Measurements from ENCODE around the gene FSCN2. TPM values are rescaled to one million over a fixed set of nuclear protein-coding genes. Genes with fewer than 3 reads are reported as not detected.

Gene FSCN2
- total and polyA plus RNA-seq, 7 donors = 0.08 to 0.71 (median 0.11) TPM; not detected in 1

DNA sequence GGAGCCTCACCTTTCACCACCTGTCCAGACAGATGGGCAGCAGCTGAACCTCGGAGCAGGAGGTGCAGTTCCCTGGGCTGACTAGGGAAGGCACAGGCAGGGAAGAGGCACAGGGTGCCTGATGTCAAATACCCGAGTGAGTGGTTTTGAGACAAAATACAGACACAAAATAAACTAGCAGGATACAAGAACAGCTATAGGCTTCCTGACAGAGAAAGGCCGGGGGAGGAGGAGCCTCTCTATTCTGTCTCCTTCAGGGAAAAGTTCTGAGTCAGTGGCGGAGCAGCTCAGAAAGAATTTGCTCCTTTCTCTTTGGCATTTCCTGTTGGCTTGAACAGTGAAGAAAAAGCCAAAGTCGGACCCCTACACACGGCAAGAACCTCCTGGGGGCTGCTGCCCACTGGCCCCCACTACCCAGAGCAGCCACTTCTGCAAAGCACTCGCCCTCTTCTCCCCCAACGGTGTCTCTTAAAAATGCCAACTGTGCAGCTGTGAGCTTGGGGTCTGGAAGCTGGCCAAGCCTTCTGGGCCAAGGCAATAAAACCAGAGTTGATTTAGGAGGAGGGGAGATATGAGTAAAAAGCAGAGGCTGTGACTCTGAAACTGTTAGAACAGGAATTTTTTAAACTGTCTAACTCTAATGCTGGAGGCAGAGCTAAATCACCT lies 38.4 kb downstream of the FSCN2 start:
- 13 to 17% (median 14%) methylated on average over 8 of the region's 8 CpGs for WGBS, 3 donors
- Histone ChIP-seq H3K4me3 (no peak overlapping the region), H3K4me1 (peaks cover 20% of the 10 kb centered on the region), H3K27me3 (ENCODE audit: insufficient read depth in 3 of 3, low read length in 2 of 3) (no peaks in the 10 kb centered on the region), H3K36me3 (ENCODE audit: insufficient read depth in 1 of 2, low read depth in 1 of 2) (peaks cover 3 to 100% of the 10 kb centered on the region in 2 donors), H3K27ac (peak overlapping the region; percentile 66), H3K9me3 (no peaks in the 10 kb centered on the region)
- intact Hi-C loops (cut with DNase I) = loop anchor here in 1 of 2 donors (5.0 to 10.0 kb wide), 2 partner anchors 36 to 58 kb away; no protein-coding TSS in a partner anchor
- TF ChIP-seq, protein P1, sequence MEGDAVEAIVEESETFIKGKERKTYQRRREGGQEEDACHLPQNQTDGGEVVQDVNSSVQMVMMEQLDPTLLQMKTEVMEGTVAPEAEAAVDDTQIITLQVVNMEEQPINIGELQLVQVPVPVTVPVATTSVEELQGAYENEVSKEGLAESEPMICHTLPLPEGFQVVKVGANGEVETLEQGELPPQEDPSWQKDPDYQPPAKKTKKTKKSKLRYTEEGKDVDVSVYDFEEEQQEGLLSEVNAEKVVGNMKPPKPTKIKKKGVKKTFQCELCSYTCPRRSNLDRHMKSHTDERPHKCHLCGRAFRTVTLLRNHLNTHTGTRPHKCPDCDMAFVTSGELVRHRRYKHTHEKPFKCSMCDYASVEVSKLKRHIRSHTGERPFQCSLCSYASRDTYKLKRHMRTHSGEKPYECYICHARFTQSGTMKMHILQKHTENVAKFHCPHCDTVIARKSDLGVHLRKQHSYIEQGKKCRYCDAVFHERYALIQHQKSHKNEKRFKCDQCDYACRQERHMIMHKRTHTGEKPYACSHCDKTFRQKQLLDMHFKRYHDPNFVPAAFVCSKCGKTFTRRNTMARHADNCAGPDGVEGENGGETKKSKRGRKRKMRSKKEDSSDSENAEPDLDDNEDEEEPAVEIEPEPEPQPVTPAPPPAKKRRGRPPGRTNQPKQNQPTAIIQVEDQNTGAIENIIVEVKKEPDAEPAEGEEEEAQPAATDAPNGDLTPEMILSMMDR (IDR thresholded peaks at IDR 0.05) = no peak
- peak; percentile 58 to 71 (median 62) for ATAC-seq
- peak; percentile 62 to 84 for DNase-seq

DNA sequence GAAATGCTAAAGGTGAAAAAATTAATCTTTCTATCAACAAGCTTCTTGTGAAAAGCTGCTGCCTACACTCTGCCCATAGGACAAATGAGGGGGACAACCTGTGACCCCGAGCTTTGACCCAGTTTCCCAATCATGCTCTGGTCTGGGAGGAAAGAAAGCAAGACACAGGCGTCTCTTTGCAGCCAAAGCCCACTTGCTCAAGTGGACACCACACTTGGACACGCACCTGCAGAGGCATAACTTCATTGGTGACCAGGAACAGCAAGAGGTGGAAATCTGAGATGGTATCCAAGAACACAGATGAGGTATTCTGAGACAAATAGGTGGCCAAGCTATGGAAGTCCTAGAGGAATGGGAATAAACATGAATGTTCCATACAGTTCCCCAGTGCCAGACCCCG lies 39.0 kb downstream of the FSCN2 start:
- DNase-seq = no peak
- no peaks in the 10 kb centered on the region for H3K9me3 ChIP-seq
- H3K27me3 ChIP-seq (ENCODE audit: insufficient read depth in 3 of 3, low read length in 2 of 3) = no peaks in the 10 kb centered on the region
- H3K27ac ChIP-seq = peak overlapping the region; percentile 66
- no peak overlapping the region for H3K4me3 ChIP-seq
- WGBS, 3 donors = 57 to 73% (median 57%) methylated on average over 4 of the region's 4 CpGs
- TF ChIP-seq, protein P1 (IDR thresholded peaks at IDR 0.05) = no peak
- intact Hi-C loops (cut with DNase I) = loop anchor here in 1 of 2 donors (5.0 to 10.0 kb wide), 2 partner anchors 35 to 58 kb away; no protein-coding TSS in a partner anchor
- H3K36me3 ChIP-seq (ENCODE audit: insufficient read depth in 1 of 2, low read depth in 1 of 2) = peaks cover 3 to 100% of the 10 kb centered on the region in 2 donors
- no peak for ATAC-seq
- H3K4me1 ChIP-seq = peaks cover 20% of the 10 kb centered on the region

DNA sequence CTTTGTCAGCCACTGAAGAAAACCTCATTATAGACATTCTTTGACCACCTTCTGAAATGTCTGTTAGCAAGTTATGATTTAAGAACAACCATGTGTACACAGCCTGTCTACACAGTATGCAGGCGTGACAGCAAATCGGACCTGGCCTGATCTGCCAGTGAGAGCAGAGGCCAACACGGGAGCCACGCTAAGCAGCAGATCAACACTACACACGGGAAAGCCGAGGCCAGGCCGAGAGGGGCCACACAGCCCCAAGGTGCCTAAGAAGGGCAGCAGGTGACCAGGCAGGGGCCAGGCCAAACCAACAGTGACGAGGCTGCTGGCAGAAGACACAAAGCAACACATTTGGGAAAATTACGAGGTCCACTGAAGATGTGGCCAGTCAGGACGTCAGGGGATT lies 40.2 kb downstream of the FSCN2 start:
- H3K27me3 ChIP-seq (ENCODE audit: insufficient read depth in 3 of 3, low read length in 2 of 3) = no peaks in the 10 kb centered on the region
- WGBS, 3 donors = 69 to 74% (median 73%) methylated on average over 10 of the region's 10 CpGs
- DNase-seq (no peak), ATAC-seq (peak in 1 of 4 donors; percentile 14)
- H3K4me1 ChIP-seq = peaks cover 20% of the 10 kb centered on the region
- peaks cover 3 to 100% of the 10 kb centered on the region in 2 donors for H3K36me3 ChIP-seq (ENCODE audit: insufficient read depth in 1 of 2, low read depth in 1 of 2)
- no peak overlapping the region for H3K27ac ChIP-seq
- H3K4me3 ChIP-seq = no peak overlapping the region
- intact Hi-C loops (cut with DNase I) = loop anchor here in 1 of 2 donors (5.0 to 10.0 kb wide), 2 partner anchors 34 to 56 kb away; no protein-coding TSS in a partner anchor
- H3K9me3 ChIP-seq = no peaks in the 10 kb centered on the region
- TF ChIP-seq, protein P1 (IDR thresholded peaks at IDR 0.05) = no peak

- no peak for ATAC-seq
- TF ChIP-seq, protein P1 (IDR thresholded peaks at IDR 0.05) = no peak
- no peaks in the 10 kb centered on the region for H3K27me3 ChIP-seq (ENCODE audit: insufficient read depth in 3 of 3, low read length in 2 of 3)
- no peak overlapping the region for H3K4me3 ChIP-seq
- peaks cover 20% of the 10 kb centered on the region for H3K4me1 ChIP-seq
- peaks cover 3 to 99% of the 10 kb centered on the region in 2 donors for H3K36me3 ChIP-seq (ENCODE audit: insufficient read depth in 1 of 2, low read depth in 1 of 2)
- intact Hi-C loops (cut with DNase I) = loop anchor here in 1 of 2 donors (5.0 to 10.0 kb wide), 2 partner anchors 32 to 55 kb away; no protein-coding TSS in a partner anchor
- 89 to 95% (median 89%) methylated on average over 18 of the region's 18 CpGs for WGBS, 3 donors
- no peak overlapping the region for H3K27ac ChIP-seq
- no peaks in the 10 kb centered on the region for H3K9me3 ChIP-seq
- no peak for DNase-seq
Measured at GRCh38 chr17:81569986-81570514, 41.9 kb downstream of the FSCN2 start.
